Parathyroid adenoma (tissue), 2 donors: ENCODE data around the gene TUBGCP3.

ENCODE experiments used
- H2AFZ ChIP-seq: fragments of 300-600 bp; sonication (generic); one replicate; pipeline ENCODE4 v1.7.0; 2017; ENCODE audit warnings: antibody characterized with exemption, mild to moderate bottlenecking
- H3K27ac ChIP-seq: fragments of 300-600 bp; sonication (generic); one replicate; pipeline ENCODE4 v1.7.0; 2017
- H3K27me3 ChIP-seq: fragments of 300-600 bp; sonication (generic); one replicate; pipeline ENCODE4 v1.7.0; 2017; ENCODE audit warnings: low read length; ENCODE audit not compliant: control insufficient read depth, insufficient read depth
- H3K36me3 ChIP-seq: fragments of 300-600 bp; sonication (generic); one replicate; pipeline ENCODE4 v1.7.0; 2017; ENCODE audit warnings: low read length; ENCODE audit not compliant: control insufficient read depth, insufficient read depth
- H3K4me1 ChIP-seq: fragments of 300-600 bp; sonication (generic); one replicate; pipeline ENCODE4 v1.7.0; 2017; ENCODE audit warnings: control low read depth
- H3K4me2 ChIP-seq: fragments of 300-600 bp; sonication (generic); one replicate; pipeline ENCODE4 v1.7.0; 2017; ENCODE audit warnings: low read length
- H3K4me3 ChIP-seq: fragments of 300-600 bp; sonication (generic); one replicate; pipeline ENCODE4 v1.7.0; 2017; ENCODE audit warnings: low read depth, low read length
- H3K79me2 ChIP-seq: fragments of 300-600 bp; sonication (generic); one replicate; pipeline ENCODE4 v1.7.0; 2017; ENCODE audit warnings: control low read depth
- H3K9ac ChIP-seq: fragments of 300-600 bp; sonication (generic); one replicate; pipeline ENCODE4 v1.7.0; 2017; ENCODE audit warnings: mild to moderate bottlenecking
- H3K9me3 ChIP-seq: fragments of 300-600 bp; sonication (generic); one replicate; pipeline ENCODE4 v1.7.0; 2017; ENCODE audit warnings: low read length; ENCODE audit not compliant: control insufficient read depth
- CTCF ChIP-seq: fragments of 300-600 bp; sonication (generic); IDR thresholded peaks from one replicate; pipeline ENCODE4 v1.7.0; 2017; ENCODE audit warnings: antibody characterized with exemption, mild to moderate bottlenecking
- donor health status: primary hyperparathyroidism.

The TUBGCP3 gene

GRCh38 chr13:112456138-112457056 lies 131.6 kb downstream of the TUBGCP3 start:
- Histone ChIP-seq H3K4me3 (no peak overlapping the region), H3K36me3 (no peaks in the 10 kb centered on the region), H2AFZ (no peak overlapping the region), H3K9me3 (no peaks in the 10 kb centered on the region), H3K79me2 (no peaks in the 10 kb centered on the region), H3K4me1 (no peaks in the 10 kb centered on the region), H3K27me3 (no peaks in the 10 kb centered on the region), H3K27ac (no peak overlapping the region), H3K4me2 (no peak overlapping the region), H3K9ac (no peak overlapping the region)
- no peak for TF ChIP-seq CTCF

- H2AFZ ChIP-seq = no peak overlapping the region
- H3K9me3 ChIP-seq = no peaks in the 10 kb centered on the region
- no peak overlapping the region for H3K9ac ChIP-seq
- no peaks in the 10 kb centered on the region for H3K27me3 ChIP-seq
- H3K4me1 ChIP-seq = no peaks in the 10 kb centered on the region
- no peak overlapping the region for H3K4me2 ChIP-seq
- H3K27ac ChIP-seq = no peak overlapping the region
- no peaks in the 10 kb centered on the region for H3K36me3 ChIP-seq
- H3K79me2 ChIP-seq = no peaks in the 10 kb centered on the region
- no peak for TF ChIP-seq CTCF
- H3K4me3 ChIP-seq = no peak overlapping the region
Observed at GRCh38 chr13:112455476-112456059, 132.4 kb downstream of the TUBGCP3 start.

GRCh38 chr13:112454648-112455334 lies 133.2 kb downstream of the TUBGCP3 start:
- Histone ChIP-seq H3K36me3 (no peaks in the 10 kb centered on the region), H3K9me3 (no peaks in the 10 kb centered on the region), H3K79me2 (no peaks in the 10 kb centered on the region), H3K4me2 (no peak overlapping the region), H3K4me3 (no peak overlapping the region), H3K4me1 (no peaks in the 10 kb centered on the region), H2AFZ (no peak overlapping the region), H3K9ac (no peak overlapping the region), H3K27ac (no peak overlapping the region), H3K27me3 (no peaks in the 10 kb centered on the region)
- no peak for TF ChIP-seq CTCF

GRCh38 chr13:112453874-112454647 lies 133.9 kb downstream of the TUBGCP3 start:
- Histone ChIP-seq H3K27ac (no peak overlapping the region), H3K27me3 (no peaks in the 10 kb centered on the region)
- no peak for TF ChIP-seq CTCF

More at GRCh38 chr13:112453874-112454647, 133.9 kb downstream of the TUBGCP3 start:
- Histone ChIP-seq H3K9ac (no peak overlapping the region), H3K36me3 (no peaks in the 10 kb centered on the region), H3K4me1 (no peaks in the 10 kb centered on the region), H3K4me3 (no peak overlapping the region), H2AFZ (no peak overlapping the region), H3K9me3 (no peaks in the 10 kb centered on the region), H3K79me2 (no peaks in the 10 kb centered on the region), H3K4me2 (no peak overlapping the region)
